Measurements from ENCODE around the gene KRT2. TPM values are rescaled to one million over a fixed set of nuclear protein-coding genes. Genes with fewer than 3 reads are reported as not detected.

Gene KRT2
- total RNA-seq, result not detected

GRCh38 chr12:52651726-52652261 lies at the start of gene KRT2:
Gene KRT2 (minus strand): TSS chr12:52652211. CDS start chr12:52652142, 69 bp downstream.
- Histone ChIP-seq H3K27ac (ENCODE audit: low read depth, low read length) (no peak within 1 kb of the TSS), H3K4me1 (ENCODE audit: control insufficient read depth in 3 of 3, insufficient read depth in 3 of 3, low read length in 3 of 3) (peaks cover 0 to 4% (median 3%) of the 10 kb centered on the region in 3 donors), H3K36me3 (ENCODE audit: control insufficient read depth in 3 of 3, insufficient read depth in 3 of 3, low read length in 3 of 3) (no peaks in the 10 kb centered on the region), H3K9me3 (ENCODE audit: control insufficient read depth in 3 of 3, low read length in 3 of 3) (no peaks in the 10 kb centered on the region), H3K9ac (ENCODE audit: low read depth in 1 of 3, low read length in 3 of 3) (no peak within 1 kb of the TSS), H3K27me3 (ENCODE audit: control insufficient read depth in 3 of 3, insufficient read depth in 3 of 3, low read length in 3 of 3) (peaks cover 9 to 35% (median 25%) of the 10 kb centered on the region in 3 donors), H3K4me3 (ENCODE audit: low read length in 3 of 3) (no peak within 1 kb of the TSS)

DNA sequence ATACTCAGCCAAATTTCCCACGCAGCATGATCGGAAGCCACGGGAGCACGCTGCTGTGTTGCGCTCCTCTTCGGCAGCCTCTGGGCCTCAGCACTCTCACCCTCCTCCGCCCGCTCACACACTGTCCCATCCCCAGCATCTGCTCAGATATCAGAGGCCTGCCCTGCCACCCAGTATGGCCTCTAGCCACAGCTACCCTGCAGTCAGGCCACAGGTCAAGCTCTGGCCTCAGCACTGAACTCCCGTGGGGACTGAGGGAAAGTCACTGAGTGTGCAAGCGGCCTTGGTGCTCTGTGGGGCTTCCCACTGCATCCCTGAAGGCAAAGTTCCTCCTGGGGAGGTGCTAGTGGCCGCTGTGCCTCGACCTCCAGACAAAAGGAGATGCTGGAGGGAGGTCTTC lies 49.3 kb upstream of the KRT2 start:
- H3K27me3 ChIP-seq (ENCODE audit: control insufficient read depth in 3 of 3, insufficient read depth in 3 of 3, low read length in 3 of 3), result peaks cover 17 to 35% (median 22%) of the 10 kb centered on the region in 3 donors
- H3K4me3 ChIP-seq (ENCODE audit: low read length in 3 of 3), result no peak overlapping the region
- H3K4me1 ChIP-seq (ENCODE audit: control insufficient read depth in 3 of 3, insufficient read depth in 3 of 3, low read length in 3 of 3), result peaks cover 0 to 9% (median 6%) of the 10 kb centered on the region in 3 donors

DNA sequence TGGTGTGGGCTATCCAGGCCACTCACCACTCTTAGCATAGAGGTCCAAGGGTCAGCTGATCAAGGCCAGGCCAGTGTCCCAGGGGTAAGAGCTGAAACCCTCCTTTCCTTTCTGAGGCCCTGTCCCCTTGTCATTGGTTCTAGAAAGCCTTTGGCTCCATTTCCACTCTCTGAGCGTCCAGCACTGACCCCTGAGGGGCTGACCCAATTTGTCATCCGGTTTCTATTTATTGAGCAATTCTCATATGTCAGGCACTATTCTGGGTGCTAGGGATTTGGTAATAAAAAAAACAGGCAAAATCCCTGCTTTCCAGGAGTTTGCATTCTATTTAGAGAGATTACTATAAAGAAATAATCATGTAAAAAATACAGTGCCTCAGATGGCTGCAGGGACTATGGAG lies 47.9 kb upstream of the KRT2 start:
- Histone ChIP-seq H3K4me1 (ENCODE audit: control insufficient read depth in 3 of 3, insufficient read depth in 3 of 3, low read length in 3 of 3) (peaks cover 0 to 9% (median 6%) of the 10 kb centered on the region in 3 donors), H3K4me3 (ENCODE audit: low read length in 3 of 3) (no peak overlapping the region), H3K9me3 (ENCODE audit: control insufficient read depth in 3 of 3, low read length in 3 of 3) (no peaks in the 10 kb centered on the region), H3K27ac (ENCODE audit: low read depth, low read length) (no peak overlapping the region), H3K27me3 (ENCODE audit: control insufficient read depth in 3 of 3, insufficient read depth in 3 of 3, low read length in 3 of 3) (peaks cover 17 to 45% (median 21%) of the 10 kb centered on the region in 3 donors), H3K36me3 (ENCODE audit: control insufficient read depth in 3 of 3, insufficient read depth in 3 of 3, low read length in 3 of 3) (no peaks in the 10 kb centered on the region), H3K9ac (ENCODE audit: low read depth in 1 of 3, low read length in 3 of 3) (no peak overlapping the region)

More for the DNA sequence above, 49.3 kb upstream of the KRT2 start:
- Histone ChIP-seq H3K27ac (ENCODE audit: low read depth, low read length) (no peak overlapping the region), H3K9ac (ENCODE audit: low read depth in 1 of 3, low read length in 3 of 3) (no peak overlapping the region), H3K9me3 (ENCODE audit: control insufficient read depth in 3 of 3, low read length in 3 of 3) (no peaks in the 10 kb centered on the region), H3K36me3 (ENCODE audit: control insufficient read depth in 3 of 3, insufficient read depth in 3 of 3, low read length in 3 of 3) (no peaks in the 10 kb centered on the region)

DNA sequence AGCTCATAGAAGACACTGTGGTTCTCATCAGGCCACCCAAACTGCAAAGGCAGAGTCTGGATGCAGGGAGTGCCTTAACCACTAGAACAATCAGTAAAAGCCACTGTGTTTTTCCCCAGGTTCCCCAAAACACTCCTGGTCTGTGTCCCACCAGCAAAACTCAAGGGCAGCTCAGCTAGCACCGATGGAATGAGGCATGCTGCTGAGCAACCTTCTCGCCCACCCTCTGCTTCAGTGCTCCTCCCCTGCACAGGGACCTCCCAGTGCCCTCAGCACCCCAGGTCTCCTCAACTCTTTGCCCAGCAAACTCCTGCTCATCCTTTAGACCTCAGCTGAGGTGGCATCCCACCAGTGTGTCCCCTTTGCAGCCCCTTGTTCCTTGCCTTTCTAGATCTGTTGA lies 47.4 kb upstream of the KRT2 start:
- H3K27ac ChIP-seq (ENCODE audit: low read depth, low read length), result no peak overlapping the region
- H3K27me3 ChIP-seq (ENCODE audit: control insufficient read depth in 3 of 3, insufficient read depth in 3 of 3, low read length in 3 of 3), result peaks cover 17 to 50% (median 21%) of the 10 kb centered on the region in 3 donors
- no peaks in the 10 kb centered on the region for H3K9me3 ChIP-seq (ENCODE audit: control insufficient read depth in 3 of 3, low read length in 3 of 3)
- no peak overlapping the region for H3K4me3 ChIP-seq (ENCODE audit: low read length in 3 of 3)
- no peak overlapping the region for H3K9ac ChIP-seq (ENCODE audit: low read depth in 1 of 3, low read length in 3 of 3)
- H3K4me1 ChIP-seq (ENCODE audit: control insufficient read depth in 3 of 3, insufficient read depth in 3 of 3, low read length in 3 of 3), result peaks cover 0 to 9% (median 6%) of the 10 kb centered on the region in 3 donors
- H3K36me3 ChIP-seq (ENCODE audit: control insufficient read depth in 3 of 3, insufficient read depth in 3 of 3, low read length in 3 of 3), result no peaks in the 10 kb centered on the region

DNA sequence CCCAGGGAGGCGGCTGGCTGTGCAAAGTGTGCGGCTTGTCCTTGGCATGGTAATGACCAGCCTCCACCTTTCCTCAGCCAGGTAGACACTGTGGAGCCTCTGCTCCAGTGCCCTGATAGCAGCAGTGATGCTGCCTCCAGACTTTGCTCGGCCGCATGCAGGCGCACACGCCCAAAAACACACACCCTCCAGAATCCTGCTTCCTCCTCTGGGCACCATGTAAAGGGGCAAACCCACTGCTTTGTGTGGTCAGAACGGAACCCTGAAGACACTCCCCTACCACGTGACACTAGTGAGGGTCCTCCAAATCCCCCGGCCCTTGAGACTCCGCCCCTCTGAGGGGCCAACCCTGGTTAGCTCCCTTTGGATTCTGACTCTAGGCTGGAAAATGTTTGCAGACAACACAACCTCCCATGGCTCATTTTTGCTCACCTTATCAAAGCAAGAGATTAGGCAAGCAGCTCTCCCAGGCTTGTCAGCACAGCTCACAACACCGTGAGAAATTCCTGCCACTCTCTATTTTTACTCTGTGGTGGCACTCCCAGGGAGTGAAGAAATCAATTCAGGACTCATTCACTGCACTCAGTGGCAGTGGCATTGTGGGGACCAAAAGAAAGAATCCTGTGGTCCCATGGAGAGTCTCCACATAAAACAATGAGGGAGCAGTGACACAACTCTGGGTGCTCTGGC lies 46.8 kb upstream of the KRT2 start:
- H3K4me1 ChIP-seq (ENCODE audit: control insufficient read depth in 3 of 3, insufficient read depth in 3 of 3, low read length in 3 of 3), result peaks cover 0 to 9% (median 6%) of the 10 kb centered on the region in 3 donors
- H3K36me3 ChIP-seq (ENCODE audit: control insufficient read depth in 3 of 3, insufficient read depth in 3 of 3, low read length in 3 of 3), result no peaks in the 10 kb centered on the region
- no peak overlapping the region for H3K27ac ChIP-seq (ENCODE audit: low read depth, low read length)
- H3K9ac ChIP-seq (ENCODE audit: low read depth in 1 of 3, low read length in 3 of 3), result no peak overlapping the region
- no peaks in the 10 kb centered on the region for H3K9me3 ChIP-seq (ENCODE audit: control insufficient read depth in 3 of 3, low read length in 3 of 3)
- no peak overlapping the region for H3K4me3 ChIP-seq (ENCODE audit: low read length in 3 of 3)
- peaks cover 17 to 50% (median 21%) of the 10 kb centered on the region in 3 donors for H3K27me3 ChIP-seq (ENCODE audit: control insufficient read depth in 3 of 3, insufficient read depth in 3 of 3, low read length in 3 of 3)

GRCh38 chr12:52697058-52697582 lies 45.1 kb upstream of the KRT2 start:
- Histone ChIP-seq H3K4me1 (ENCODE audit: control insufficient read depth in 3 of 3, insufficient read depth in 3 of 3, low read length in 3 of 3) (peaks cover 0 to 9% (median 6%) of the 10 kb centered on the region in 3 donors), H3K9me3 (ENCODE audit: control insufficient read depth in 3 of 3, low read length in 3 of 3) (no peaks in the 10 kb centered on the region), H3K9ac (ENCODE audit: low read depth in 1 of 3, low read length in 3 of 3) (no peak overlapping the region), H3K27ac (ENCODE audit: low read depth, low read length) (no peak overlapping the region), H3K4me3 (ENCODE audit: low read length in 3 of 3) (no peak overlapping the region), H3K27me3 (ENCODE audit: control insufficient read depth in 3 of 3, insufficient read depth in 3 of 3, low read length in 3 of 3) (peaks cover 27 to 53% (median 34%) of the 10 kb centered on the region in 3 donors), H3K36me3 (ENCODE audit: control insufficient read depth in 3 of 3, insufficient read depth in 3 of 3, low read length in 3 of 3) (no peaks in the 10 kb centered on the region)

GRCh38 chr12:52696588-52696987 lies 44.6 kb upstream of the KRT2 start:
- Histone ChIP-seq H3K27me3 (ENCODE audit: control insufficient read depth in 3 of 3, insufficient read depth in 3 of 3, low read length in 3 of 3) (peaks cover 27 to 56% (median 39%) of the 10 kb centered on the region in 3 donors), H3K4me3 (ENCODE audit: low read length in 3 of 3) (no peak overlapping the region), H3K27ac (ENCODE audit: low read depth, low read length) (no peak overlapping the region), H3K9me3 (ENCODE audit: control insufficient read depth in 3 of 3, low read length in 3 of 3) (no peaks in the 10 kb centered on the region), H3K4me1 (ENCODE audit: control insufficient read depth in 3 of 3, insufficient read depth in 3 of 3, low read length in 3 of 3) (peaks cover 0 to 9% (median 6%) of the 10 kb centered on the region in 3 donors), H3K36me3 (ENCODE audit: control insufficient read depth in 3 of 3, insufficient read depth in 3 of 3, low read length in 3 of 3) (no peaks in the 10 kb centered on the region), H3K9ac (ENCODE audit: low read depth in 1 of 3, low read length in 3 of 3) (no peak overlapping the region)

DNA sequence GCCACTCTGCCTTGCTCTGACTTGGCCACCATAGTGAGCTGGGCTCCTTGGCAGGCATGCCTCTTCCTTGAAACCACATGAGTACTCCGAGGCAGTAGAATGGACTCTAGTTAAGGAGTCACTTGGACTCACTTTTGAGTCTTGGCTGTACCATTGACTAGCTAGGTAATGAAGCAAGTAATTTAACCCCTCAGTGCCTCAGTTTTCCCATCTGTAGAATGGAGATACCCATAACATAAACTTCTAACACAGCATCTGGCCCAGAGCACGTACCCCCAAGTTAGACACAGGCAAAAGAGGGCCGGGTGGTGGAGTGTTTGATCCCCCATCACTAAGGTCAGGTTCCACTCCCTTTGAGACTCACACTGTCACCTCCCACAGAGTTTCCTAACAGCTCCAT lies 43.0 kb upstream of the KRT2 start:
- peaks cover under 1 to 8% (median 7%) of the 10 kb centered on the region in 3 donors for H3K4me1 ChIP-seq (ENCODE audit: control insufficient read depth in 3 of 3, insufficient read depth in 3 of 3, low read length in 3 of 3)

DNA sequence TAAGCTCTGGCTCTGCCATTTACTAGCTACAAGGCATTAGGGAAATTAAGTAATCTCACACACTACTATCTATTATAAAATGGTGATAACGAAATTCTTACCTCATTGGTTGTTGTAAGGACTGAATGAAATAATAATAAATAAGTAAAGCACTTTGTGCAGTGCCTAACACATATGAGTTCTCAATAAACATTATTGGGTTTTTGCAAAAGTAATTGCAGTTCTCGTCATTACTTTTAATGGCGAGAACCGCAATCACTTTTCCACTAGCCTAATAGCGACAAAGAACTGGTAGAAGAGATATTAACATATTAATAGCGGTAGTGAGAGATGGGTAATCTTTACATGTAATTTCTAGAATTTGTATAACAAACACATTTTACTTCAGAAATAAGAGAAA lies 42.1 kb upstream of the KRT2 start:
- Histone ChIP-seq H3K4me1 (ENCODE audit: control insufficient read depth in 3 of 3, insufficient read depth in 3 of 3, low read length in 3 of 3) (peaks cover 0 to 7% (median 4%) of the 10 kb centered on the region in 3 donors), H3K27ac (ENCODE audit: low read depth, low read length) (no peak overlapping the region), H3K9me3 (ENCODE audit: control insufficient read depth in 3 of 3, low read length in 3 of 3) (no peaks in the 10 kb centered on the region), H3K36me3 (ENCODE audit: control insufficient read depth in 3 of 3, insufficient read depth in 3 of 3, low read length in 3 of 3) (no peaks in the 10 kb centered on the region), H3K4me3 (ENCODE audit: low read length in 3 of 3) (no peak overlapping the region), H3K9ac (ENCODE audit: low read depth in 1 of 3, low read length in 3 of 3) (no peak overlapping the region), H3K27me3 (ENCODE audit: control insufficient read depth in 3 of 3, insufficient read depth in 3 of 3, low read length in 3 of 3) (peaks cover 39 to 64% (median 58%) of the 10 kb centered on the region in 3 donors)

More for the DNA sequence above, 43.0 kb upstream of the KRT2 start:
- Histone ChIP-seq H3K9me3 (ENCODE audit: control insufficient read depth in 3 of 3, low read length in 3 of 3) (no peaks in the 10 kb centered on the region), H3K27ac (ENCODE audit: low read depth, low read length) (no peak overlapping the region), H3K4me3 (ENCODE audit: low read length in 3 of 3) (no peak overlapping the region), H3K36me3 (ENCODE audit: control insufficient read depth in 3 of 3, insufficient read depth in 3 of 3, low read length in 3 of 3) (no peaks in the 10 kb centered on the region), H3K9ac (ENCODE audit: low read depth in 1 of 3, low read length in 3 of 3) (no peak overlapping the region), H3K27me3 (ENCODE audit: control insufficient read depth in 3 of 3, insufficient read depth in 3 of 3, low read length in 3 of 3) (peaks cover 32 to 66% (median 52%) of the 10 kb centered on the region in 3 donors)

GRCh38 chr12:52693261-52693660 lies 41.2 kb upstream of the KRT2 start:
- peaks cover 45 to 64% (median 60%) of the 10 kb centered on the region in 3 donors for H3K27me3 ChIP-seq (ENCODE audit: control insufficient read depth in 3 of 3, insufficient read depth in 3 of 3, low read length in 3 of 3)
- no peak overlapping the region for H3K9ac ChIP-seq (ENCODE audit: low read depth in 1 of 3, low read length in 3 of 3)
- H3K4me3 ChIP-seq (ENCODE audit: low read length in 3 of 3), result no peak overlapping the region
- H3K36me3 ChIP-seq (ENCODE audit: control insufficient read depth in 3 of 3, insufficient read depth in 3 of 3, low read length in 3 of 3), result no peaks in the 10 kb centered on the region
- H3K9me3 ChIP-seq (ENCODE audit: control insufficient read depth in 3 of 3, low read length in 3 of 3), result no peaks in the 10 kb centered on the region
- H3K4me1 ChIP-seq (ENCODE audit: control insufficient read depth in 3 of 3, insufficient read depth in 3 of 3, low read length in 3 of 3), result peaks cover 0 to 7% (median 4%) of the 10 kb centered on the region in 3 donors
- no peak overlapping the region for H3K27ac ChIP-seq (ENCODE audit: low read depth, low read length)

All from skeletal muscle tissue (tissue), 4 donors.